ENCODE results near the gene TMEM247. TPM values are rescaled to one million over a fixed set of nuclear protein-coding genes. Genes with fewer than 3 reads are reported as not detected.

The TMEM247 gene
- total and polyA plus RNA-seq, 2 donors (not counting 3 experiments of a cell fraction or from before 2014, with no cell fraction given) = not detected

DNA sequence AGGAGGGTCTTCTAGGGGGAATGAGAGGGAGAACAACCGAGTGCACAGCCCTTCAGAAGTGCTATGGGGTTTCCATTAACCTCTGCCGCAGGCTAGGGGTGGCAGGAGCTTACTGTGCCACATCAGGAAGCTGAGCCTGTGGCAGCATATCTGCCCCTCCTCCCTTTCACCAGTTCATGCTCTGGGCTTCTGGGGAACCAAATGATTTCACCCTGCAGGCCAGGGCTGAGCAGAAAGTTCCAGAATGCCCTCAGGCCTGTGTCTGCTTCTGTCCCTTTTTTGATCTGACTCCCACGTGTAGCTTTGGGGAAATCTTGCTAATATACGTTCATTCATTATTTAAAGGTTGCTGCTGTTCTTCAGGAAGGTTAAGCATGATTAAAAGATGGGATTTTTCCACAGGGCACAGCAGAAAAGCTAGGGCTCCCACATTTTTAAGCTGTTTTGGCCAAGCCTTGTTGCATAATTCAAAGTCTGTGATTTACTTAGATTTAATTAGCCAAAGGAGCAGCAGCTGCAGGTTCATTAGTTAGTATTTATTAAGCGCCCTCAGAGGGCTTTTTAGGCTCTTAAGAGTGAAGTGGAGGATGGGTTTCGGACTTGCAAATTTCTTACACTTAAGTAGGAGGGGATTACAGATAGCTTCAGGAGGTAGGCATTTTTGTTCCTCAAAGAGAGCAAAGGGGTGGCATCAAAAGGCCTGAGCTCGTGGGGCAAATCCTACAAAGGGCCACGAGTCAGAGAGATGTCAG, 10.2 kb downstream of the TMEM247 start:
- intact Hi-C loops (cut with micrococcal nuclease) (no loop called here), dilution Hi-C loops (cut with MboI; ENCODE audit: extremely low pct_ligation_motif_present, low sequenced_read_pairs) (no loop called here)
- Histone ChIP-seq H3K4me1 (ENCODE audit: control insufficient read depth, extremely low read depth, insufficient read depth, low read length) (peaks cover 8% of the 10 kb centered on the region), H4K20me1 (replicated peaks; ENCODE audit: control insufficient read depth, extremely low read depth, insufficient read depth, low read length) (no peaks in the 10 kb centered on the region), H3K9ac (replicated peaks; ENCODE audit: extremely low read depth, insufficient read depth, low read length) (no peak overlapping the region), H3K4me2 (ENCODE audit: insufficient read depth, low read length) (no peak overlapping the region), H3K9me1 (replicated peaks; ENCODE audit: control insufficient read depth, extremely low read depth, insufficient read depth, low read length) (no peaks in the 10 kb centered on the region), H2AFZ (ENCODE audit: low read depth, low read length) (no peak overlapping the region), H3K4me3 (replicated peaks in 1 of 3; ENCODE audit: insufficient read depth in 1 of 3, low read depth in 1 of 3, low read length in 3 of 3) (no peak overlapping the region), H3K27me3 (ENCODE audit: control insufficient read depth in 2 of 2, insufficient read depth in 2 of 2, low read length in 2 of 2) (no peaks in the 10 kb centered on the region), H3K79me2 (ENCODE audit: control insufficient read depth, insufficient read depth, low read length) (no peaks in the 10 kb centered on the region), H3K27ac (ENCODE audit: insufficient read depth, low read depth, low read length) (no peak overlapping the region), H3K36me3 (ENCODE audit: control insufficient read depth in 2 of 2, extremely low read depth in 1 of 2, insufficient read depth in 2 of 2, low read length in 2 of 2) (no peaks in the 10 kb centered on the region), H3K9me3 (replicated peaks; ENCODE audit: control insufficient read depth, insufficient read depth, low read length) (no peaks in the 10 kb centered on the region)
- FAIRE-seq = no peak
- DNase-seq (ENCODE audit: low read depth, low spot score) = no peak
- ChIA-PET CTCF (interaction anchor here (0.7 to 0.8 kb wide), 2 partner anchors 18 to 709 kb away, joined by 3 read pairs; no protein-coding TSS in a partner anchor), POLR2A (no interaction called here)
- BruUV-seq (replicated peaks) = no TSS peak
- no peak for TF ChIP-seq POLR2AphosphoS5 (IDR thresholded peaks at IDR 0.05; ENCODE audit: insufficient read depth, low read depth, low read length)

DNA sequence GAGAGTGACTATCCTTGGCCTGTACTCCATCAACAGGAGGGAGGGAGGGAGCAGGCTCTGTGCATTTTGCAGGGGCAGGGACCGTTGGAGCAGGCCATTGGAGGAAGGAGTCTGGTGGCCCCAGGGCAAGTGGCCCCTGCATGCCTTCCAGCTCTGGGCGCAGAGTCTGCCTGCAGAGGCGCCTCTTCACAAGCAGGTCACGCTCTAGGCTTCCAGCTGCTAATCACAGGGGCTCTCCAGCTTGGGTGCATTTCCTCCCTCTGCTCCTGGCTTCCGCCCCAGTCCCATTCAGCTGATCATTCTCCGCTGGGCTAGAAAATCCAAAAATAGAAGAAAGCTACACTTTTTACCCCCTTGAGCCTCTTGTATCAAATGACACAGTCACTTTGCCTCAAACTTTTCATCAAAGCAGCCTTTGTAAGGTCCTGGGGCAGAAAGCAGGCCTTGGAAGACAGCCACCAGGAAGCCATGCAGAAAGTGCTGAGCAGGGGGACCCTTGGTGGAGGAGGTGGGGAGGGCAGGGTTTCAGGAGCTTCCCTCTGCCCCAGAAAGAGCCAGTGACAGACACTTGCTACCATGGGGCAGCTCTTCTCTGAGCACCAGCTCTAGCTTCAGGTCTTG, 11.3 kb downstream of the TMEM247 start:
- CTCF ChIA-PET = interaction anchor here (0.9 to 1.7 kb wide), 2 partner anchors 9 to 15 kb away, joined by 3 to 9 read pairs; no protein-coding TSS in a partner anchor
- no peak overlapping the region for H3K9ac ChIP-seq (replicated peaks; ENCODE audit: extremely low read depth, insufficient read depth, low read length)

More for the DNA sequence above, 11.3 kb downstream of the TMEM247 start:
- Histone ChIP-seq H3K4me2 (ENCODE audit: insufficient read depth, low read length) (no peak overlapping the region), H3K4me3 (replicated peaks in 1 of 3; ENCODE audit: insufficient read depth in 1 of 3, low read depth in 1 of 3, low read length in 3 of 3) (no peak overlapping the region), H3K27me3 (ENCODE audit: control insufficient read depth in 2 of 2, insufficient read depth in 2 of 2, low read length in 2 of 2) (no peaks in the 10 kb centered on the region), H3K4me1 (ENCODE audit: control insufficient read depth, extremely low read depth, insufficient read depth, low read length) (peaks cover 8% of the 10 kb centered on the region), H3K27ac (ENCODE audit: insufficient read depth, low read depth, low read length) (no peak overlapping the region), H3K79me2 (ENCODE audit: control insufficient read depth, insufficient read depth, low read length) (no peaks in the 10 kb centered on the region), H3K9me1 (replicated peaks; ENCODE audit: control insufficient read depth, extremely low read depth, insufficient read depth, low read length) (no peaks in the 10 kb centered on the region), H2AFZ (ENCODE audit: low read depth, low read length) (no peak overlapping the region), H3K9me3 (replicated peaks; ENCODE audit: control insufficient read depth, insufficient read depth, low read length) (no peaks in the 10 kb centered on the region), H3K36me3 (ENCODE audit: control insufficient read depth in 2 of 2, extremely low read depth in 1 of 2, insufficient read depth in 2 of 2, low read length in 2 of 2) (no peaks in the 10 kb centered on the region), H4K20me1 (replicated peaks; ENCODE audit: control insufficient read depth, extremely low read depth, insufficient read depth, low read length) (no peaks in the 10 kb centered on the region)
- POLR2A ChIA-PET = no interaction called here
- BruUV-seq (replicated peaks) = no TSS peak
- TF ChIP-seq, protein P1, sequence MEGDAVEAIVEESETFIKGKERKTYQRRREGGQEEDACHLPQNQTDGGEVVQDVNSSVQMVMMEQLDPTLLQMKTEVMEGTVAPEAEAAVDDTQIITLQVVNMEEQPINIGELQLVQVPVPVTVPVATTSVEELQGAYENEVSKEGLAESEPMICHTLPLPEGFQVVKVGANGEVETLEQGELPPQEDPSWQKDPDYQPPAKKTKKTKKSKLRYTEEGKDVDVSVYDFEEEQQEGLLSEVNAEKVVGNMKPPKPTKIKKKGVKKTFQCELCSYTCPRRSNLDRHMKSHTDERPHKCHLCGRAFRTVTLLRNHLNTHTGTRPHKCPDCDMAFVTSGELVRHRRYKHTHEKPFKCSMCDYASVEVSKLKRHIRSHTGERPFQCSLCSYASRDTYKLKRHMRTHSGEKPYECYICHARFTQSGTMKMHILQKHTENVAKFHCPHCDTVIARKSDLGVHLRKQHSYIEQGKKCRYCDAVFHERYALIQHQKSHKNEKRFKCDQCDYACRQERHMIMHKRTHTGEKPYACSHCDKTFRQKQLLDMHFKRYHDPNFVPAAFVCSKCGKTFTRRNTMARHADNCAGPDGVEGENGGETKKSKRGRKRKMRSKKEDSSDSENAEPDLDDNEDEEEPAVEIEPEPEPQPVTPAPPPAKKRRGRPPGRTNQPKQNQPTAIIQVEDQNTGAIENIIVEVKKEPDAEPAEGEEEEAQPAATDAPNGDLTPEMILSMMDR (IDR thresholded peaks at IDR 0.05; ENCODE audit: extremely low read depth in 1 of 2, insufficient read depth in 1 of 2, low read depth in 1 of 2, low read length in 2 of 2) = no peak
- no peak for TF ChIP-seq POLR2AphosphoS5 (IDR thresholded peaks at IDR 0.05; ENCODE audit: insufficient read depth, low read depth, low read length)
- no peak for TF ChIP-seq JUN (IDR thresholded peaks at IDR 0.05; ENCODE audit: borderline replicate concordance, insufficient read depth, insufficient read length, low read depth)
- no peak for TF ChIP-seq EZH2 (IDR thresholded peaks at IDR 0.05; ENCODE audit: borderline replicate concordance, low read depth, low read length, severe bottlenecking)
- TF ChIP-seq FOS (IDR thresholded peaks at IDR 0.05; ENCODE audit: borderline replicate concordance, insufficient read depth, low read length) = no peak
- TF ChIP-seq POLR2A (IDR thresholded peaks at IDR 0.05; ENCODE audit: low read depth, low read length) = no peak
- TF ChIP-seq, protein P2, sequence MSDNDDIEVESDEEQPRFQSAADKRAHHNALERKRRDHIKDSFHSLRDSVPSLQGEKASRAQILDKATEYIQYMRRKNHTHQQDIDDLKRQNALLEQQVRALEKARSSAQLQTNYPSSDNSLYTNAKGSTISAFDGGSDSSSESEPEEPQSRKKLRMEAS (IDR thresholded peaks at IDR 0.05; ENCODE audit: insufficient read depth, insufficient read length) = no peak
- no peak for TF ChIP-seq GATA2 (IDR thresholded peaks at IDR 0.05; ENCODE audit: insufficient read depth, insufficient read length, low read depth, low read length)
- no peak for TF ChIP-seq MYC (IDR thresholded peaks at IDR 0.05; ENCODE audit: low read depth, low read length)
- dilution Hi-C loops (cut with MboI; ENCODE audit: extremely low pct_ligation_motif_present, low sequenced_read_pairs) = no loop called here
- FAIRE-seq (no peak), DNase-seq (ENCODE audit: low read depth, low spot score) (no peak)
- intact Hi-C loops (cut with micrococcal nuclease) = no loop called here
